Suprapubic skin (tissue), 3 donors: ENCODE data around the gene SCN5A.

Experiments used
- CTCF ChIP-seq, 2 donors: fragments of 200-600 bp in 1 of 2; fragments of 450-650 bp in 1 of 2; sonication (generic) in 1 of 2; IDR thresholded peaks; one replicate each; pipeline ENCODE4 v1.5.1; 2016 to 2019; ENCODE audit warnings: antibody characterized with exemption in 2 of 2, mild to moderate bottlenecking in 1 of 2, moderate library complexity in 1 of 2
- POLR2A ChIP-seq, 2 donors: fragments of 450-650 bp; IDR thresholded peaks; one replicate each; pipeline ENCODE4 v1.6.1; 2017; ENCODE audit warnings: antibody characterized with exemption in 2 of 2, mild to moderate bottlenecking in 2 of 2, moderate library complexity in 2 of 2

DNA sequence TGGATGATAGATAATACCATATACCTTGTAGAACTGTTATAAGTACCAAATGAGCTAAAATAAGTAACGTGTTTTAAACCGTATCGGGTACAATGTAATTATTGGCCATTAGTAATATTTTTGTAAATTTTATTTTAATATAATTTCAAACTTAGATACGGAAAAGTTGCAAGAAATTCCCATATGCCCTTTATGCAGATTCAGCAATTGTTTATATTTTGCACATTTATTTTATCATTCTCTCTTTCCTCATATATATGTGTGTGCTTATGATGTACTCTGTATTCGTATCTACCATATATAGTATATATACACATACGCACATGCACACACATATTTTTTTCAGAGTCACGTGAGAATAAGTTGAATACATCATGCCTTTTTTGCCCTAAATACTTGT is 114.9 kb downstream of the SCN5A start:
- TF ChIP-seq CTCF (IDR thresholded peaks at IDR 0.05) = no peak
- TF ChIP-seq POLR2A (IDR thresholded peaks at IDR 0.05) = no peak
